Subcutaneous abdominal adipose tissue (tissue), 5 donors: ENCODE data around the gene FPGT.

Source experiments
- H3K27ac ChIP-seq: one replicate; pipeline ENCODE4 v1.7.0; 2013; ENCODE audit warnings: low read depth, mild to moderate bottlenecking, inconsistent platforms, low read length, moderate library complexity
- H3K27me3 ChIP-seq, 5 donors: one replicate each; pipeline ENCODE4 v1.7.0; 2013; ENCODE audit warnings: low read length in 5 of 5, inconsistent platforms in 1 of 5; ENCODE audit not compliant: control insufficient read depth in 5 of 5, insufficient read depth in 4 of 5
- H3K36me3 ChIP-seq, 5 donors: one replicate each; pipeline ENCODE4 v1.7.0; 2013; ENCODE audit warnings: low read length in 5 of 5; ENCODE audit not compliant: control insufficient read depth in 5 of 5, insufficient read depth in 5 of 5
- H3K4me1 ChIP-seq, 5 donors: one replicate each; pipeline ENCODE4 v1.7.0; 2013; ENCODE audit warnings: low read length in 5 of 5, mild to moderate bottlenecking in 3 of 5, moderate library complexity in 1 of 5; ENCODE audit not compliant: control insufficient read depth in 5 of 5, insufficient read depth in 5 of 5
- H3K4me3 ChIP-seq, 5 donors: one replicate each; pipeline ENCODE4 v1.7.0; 2013; ENCODE audit warnings: low read length in 5 of 5, low read depth in 1 of 5
- H3K9ac ChIP-seq, 5 donors: one replicate each; pipeline ENCODE4 v1.7.0; 2013; ENCODE audit warnings: low read length in 5 of 5, mild to moderate bottlenecking in 4 of 5, moderate library complexity in 3 of 5
- H3K9me3 ChIP-seq, 5 donors: one replicate each; pipeline ENCODE4 v1.7.0; 2013; ENCODE audit warnings: low read length in 5 of 5; ENCODE audit not compliant: control insufficient read depth in 5 of 5
- donor health status: healthy.
- donor health status: healthy.
- donor health status: healthy.
- donor health status: healthy.
- donor health status: healthy.

FPGT gene

GRCh38 chr1:74205266-74205665 is 7.2 kb downstream of the FPGT start:
- Histone ChIP-seq H3K36me3 (peaks cover 21 to 40% (median 33%) of the 10 kb centered on the region in 5 donors), H3K9ac (no peak overlapping the region), H3K4me3 (no peak overlapping the region), H3K9me3 (no peaks in the 10 kb centered on the region), H3K4me1 (no peaks in the 10 kb centered on the region), H3K27me3 (no peaks in the 10 kb centered on the region), H3K27ac (no peak overlapping the region)

GRCh38 chr1:74215229-74215628 is 17.2 kb downstream of the FPGT start:
- H3K27ac ChIP-seq = no peak overlapping the region
- H3K36me3 ChIP-seq = no peaks in the 10 kb centered on the region
- no peak overlapping the region for H3K4me3 ChIP-seq
- no peak overlapping the region for H3K9ac ChIP-seq
- no peaks in the 10 kb centered on the region for H3K4me1 ChIP-seq
- no peaks in the 10 kb centered on the region for H3K9me3 ChIP-seq
- H3K27me3 ChIP-seq = no peaks in the 10 kb centered on the region

GRCh38 chr1:74222701-74223100 is 24.7 kb downstream of the FPGT start:
- peaks cover 0 to 10% (median 4%) of the 10 kb centered on the region in 5 donors for H3K9me3 ChIP-seq

GRCh38 chr1:74223453-74223852 is 25.4 kb downstream of the FPGT start:
- Histone ChIP-seq H3K9me3 (peaks cover 3 to 10% (median 5%) of the 10 kb centered on the region in 5 donors), H3K27ac (no peak overlapping the region), H3K9ac (no peak overlapping the region), H3K36me3 (peaks cover 0 to 3% (median 2%) of the 10 kb centered on the region in 5 donors), H3K4me3 (no peak overlapping the region), H3K27me3 (no peaks in the 10 kb centered on the region), H3K4me1 (no peaks in the 10 kb centered on the region)

More at GRCh38 chr1:74222701-74223100, 24.7 kb downstream of the FPGT start:
- H3K27ac ChIP-seq = no peak overlapping the region
- no peaks in the 10 kb centered on the region for H3K27me3 ChIP-seq
- H3K4me3 ChIP-seq = no peak overlapping the region
- H3K4me1 ChIP-seq = no peaks in the 10 kb centered on the region
- H3K9ac ChIP-seq = no peak overlapping the region
- H3K36me3 ChIP-seq = peaks cover 0 to 3% (median 2%) of the 10 kb centered on the region in 5 donors

GRCh38 chr1:74235153-74235552 is 37.1 kb downstream of the FPGT start, which contains the start of gene TNNI3K:
TSS of gene TNNI3K (plus strand) at chr1:74235387. CDS start at chr1:74235452, 65 bp downstream.
- Histone ChIP-seq H3K9me3 (peaks cover 0 to 6% (median 0%) of the 10 kb centered on the region in 5 donors), H3K27ac (no peak within 1 kb of the TSS), H3K4me3 (no peak within 1 kb of the TSS), H3K4me1 (no peaks in the 10 kb centered on the region), H3K9ac (no peak within 1 kb of the TSS), H3K36me3 (peaks cover 0 to 5% (median 2%) of the 10 kb centered on the region in 5 donors), H3K27me3 (no peaks in the 10 kb centered on the region)

- Histone ChIP-seq H3K4me3 (no peak overlapping the region), H3K4me1 (no peaks in the 10 kb centered on the region), H3K27ac (no peak overlapping the region), H3K9ac (no peak overlapping the region), H3K27me3 (no peaks in the 10 kb centered on the region), H3K36me3 (peaks cover 0 to 5% (median 2%) of the 10 kb centered on the region in 5 donors), H3K9me3 (peaks cover 0 to under 1% (median 0%) of the 10 kb centered on the region in 5 donors)
These were observed 38.4 kb downstream of the FPGT start for GRCh38 chr1:74236440-74236839.

- Histone ChIP-seq H3K9me3 (no peaks in the 10 kb centered on the region), H3K4me1 (no peaks in the 10 kb centered on the region), H3K27me3 (no peaks in the 10 kb centered on the region), H3K36me3 (peaks cover 0 to 5% (median 2%) of the 10 kb centered on the region in 5 donors), H3K9ac (no peak overlapping the region), H3K27ac (no peak overlapping the region), H3K4me3 (no peak overlapping the region)
These were observed 39.0 kb downstream of the FPGT start for GRCh38 chr1:74237035-74237434.

- Histone ChIP-seq H3K27me3 (no peaks in the 10 kb centered on the region), H3K4me3 (no peak overlapping the region), H3K9ac (no peak overlapping the region), H3K9me3 (no peaks in the 10 kb centered on the region), H3K36me3 (peaks cover 0 to 5% (median 2%) of the 10 kb centered on the region in 5 donors), H3K27ac (no peak overlapping the region), H3K4me1 (no peaks in the 10 kb centered on the region)
These were observed 39.7 kb downstream of the FPGT start for GRCh38 chr1:74237787-74238186.

GRCh38 chr1:74245168-74245772 is 47.2 kb downstream of the FPGT start:
- Histone ChIP-seq H3K36me3 (no peaks in the 10 kb centered on the region), H3K4me1 (no peaks in the 10 kb centered on the region), H3K27ac (no peak overlapping the region), H3K9ac (no peak overlapping the region), H3K27me3 (no peaks in the 10 kb centered on the region), H3K4me3 (no peak overlapping the region), H3K9me3 (peaks cover 0 to 6% (median 0%) of the 10 kb centered on the region in 5 donors)

GRCh38 chr1:74246315-74246714 is 48.3 kb downstream of the FPGT start:
- Histone ChIP-seq H3K9ac (no peak overlapping the region), H3K4me1 (no peaks in the 10 kb centered on the region), H3K27ac (no peak overlapping the region), H3K27me3 (no peaks in the 10 kb centered on the region), H3K9me3 (peaks cover 0 to 6% (median 0%) of the 10 kb centered on the region in 5 donors), H3K4me3 (no peak overlapping the region), H3K36me3 (peaks cover 0 to 5% (median 0%) of the 10 kb centered on the region in 5 donors)
